Erythroblast (primary cell): ENCODE data around the gene PCNA.

Experiments used
- GATA1 ChIP-seq: IDR thresholded peaks from 2 replicates; pipeline ENCODE4 v1.6.1; 2011; ENCODE audit warnings: low read depth, mild to moderate bottlenecking, control low read depth, low read length, moderate library complexity
- POLR2A ChIP-seq: IDR thresholded peaks from 2 replicates; pipeline ENCODE4 v1.6.1; 2011; ENCODE audit warnings: mild to moderate bottlenecking, low read length

GRCh38 chr20:5118220-5119142 lies 1.3 kb downstream of the PCNA start:
- TF ChIP-seq POLR2A (no peak), GATA1 (no peak)
